ENCODE measurements around the gene METTL5. TPM values are rescaled to one million over a fixed set of nuclear protein-coding genes. Genes with fewer than 3 reads are reported as not detected.
A peak's percentile ranks its signal among the peaks of the same experiment; 100 is the strongest.

Gene METTL5
- polyA plus RNA-seq, 3 donors = 11.1 to 60.8 (median 51.0) TPM

GRCh38 chr2:169808221-169808620 is 16.5 kb downstream of the METTL5 start:
- no peak for TF ChIP-seq CTCF (IDR thresholded peaks at IDR 0.05)
- Histone ChIP-seq H3K4me3 (replicated peaks in 1 of 3; ENCODE audit: low read depth in 2 of 3, low read length in 3 of 3) (no peak overlapping the region), H3K9me3 (replicated peaks in 1 of 2; ENCODE audit: control insufficient read depth in 1 of 2, insufficient read depth in 1 of 2, low read length in 2 of 2) (no peaks in the 10 kb centered on the region), H3K27ac (ENCODE audit: low read depth in 1 of 2, low read length in 2 of 2) (no peak overlapping the region), H2AFZ (ENCODE audit: insufficient read depth, low read depth, low read length, poor library complexity, severe bottlenecking) (no peak overlapping the region), H3K9ac (ENCODE audit: insufficient read depth, low read length, poor library complexity, severe bottlenecking) (no peak overlapping the region), H3K79me2 (ENCODE audit: insufficient read depth, low read length) (peaks cover 12% of the 10 kb centered on the region), H4K20me1 (ENCODE audit: insufficient read depth, low read length) (peaks cover 14% of the 10 kb centered on the region), H3K4me1 (ENCODE audit: control insufficient read depth in 1 of 2, insufficient read depth in 2 of 2, low read length in 2 of 2) (no peaks in the 10 kb centered on the region), H3K4me2 (replicated peaks; ENCODE audit: extremely low read depth, low read length, poor library complexity, severe bottlenecking) (no peak overlapping the region), H3K36me3 (replicated peaks in 1 of 2; ENCODE audit: control insufficient read depth in 1 of 2, insufficient read depth in 2 of 2, low read length in 2 of 2) (peaks cover 80 to 82% of the 10 kb centered on the region in 2 donors), H3K27me3 (ENCODE audit: control insufficient read depth in 2 of 2, insufficient read depth in 2 of 2, low read length in 2 of 2) (no peaks in the 10 kb centered on the region)
- Mint-ChIP-seq H3K9me3 (no peaks in the 10 kb centered on the region), H3K27ac (no peak overlapping the region), H3K36me3 (peaks cover 67 to 84% of the 10 kb centered on the region in 2 donors), H3K27me3 (ENCODE audit: low read depth in 3 of 3) (no peaks in the 10 kb centered on the region), H3K4me3 (no peak overlapping the region), H3K4me1 (no peaks in the 10 kb centered on the region)
- DNase-seq = no peak
- intact Hi-C loops (cut with micrococcal nuclease) = no loop called here
- WGBS (ENCODE audit: insufficient coverage) = 100% methylated on average over 2 of the region's 4 CpGs

GRCh38 chr2:169806586-169806985 is 18.1 kb downstream of the METTL5 start:
- intact Hi-C loops (cut with micrococcal nuclease) = no loop called here
- H3K27me3 Mint-ChIP-seq (ENCODE audit: low read depth in 3 of 3) = no peaks in the 10 kb centered on the region
- Histone ChIP-seq H3K9ac (ENCODE audit: insufficient read depth, low read length, poor library complexity, severe bottlenecking) (no peak overlapping the region), H4K20me1 (ENCODE audit: insufficient read depth, low read length) (peaks cover 23% of the 10 kb centered on the region), H3K27me3 (ENCODE audit: control insufficient read depth in 2 of 2, insufficient read depth in 2 of 2, low read length in 2 of 2) (no peaks in the 10 kb centered on the region), H3K27ac (ENCODE audit: low read depth in 1 of 2, low read length in 2 of 2) (no peak overlapping the region), H3K4me1 (ENCODE audit: control insufficient read depth in 1 of 2, insufficient read depth in 2 of 2, low read length in 2 of 2) (no peaks in the 10 kb centered on the region), H3K79me2 (ENCODE audit: insufficient read depth, low read length) (peaks cover 28% of the 10 kb centered on the region), H3K4me2 (replicated peaks; ENCODE audit: extremely low read depth, low read length, poor library complexity, severe bottlenecking) (no peak overlapping the region), H3K4me3 (replicated peaks in 1 of 3; ENCODE audit: low read depth in 2 of 3, low read length in 3 of 3) (no peak overlapping the region), H3K9me3 (replicated peaks in 1 of 2; ENCODE audit: control insufficient read depth in 1 of 2, insufficient read depth in 1 of 2, low read length in 2 of 2) (no peaks in the 10 kb centered on the region), H3K36me3 (replicated peaks in 1 of 2; ENCODE audit: control insufficient read depth in 1 of 2, insufficient read depth in 2 of 2, low read length in 2 of 2) (peaks cover 76 to 81% of the 10 kb centered on the region in 2 donors), H2AFZ (ENCODE audit: insufficient read depth, low read depth, low read length, poor library complexity, severe bottlenecking) (no peak overlapping the region)
- DNase-seq = no peak
- H3K4me3 Mint-ChIP-seq = no peak overlapping the region
- H3K9me3 Mint-ChIP-seq = no peaks in the 10 kb centered on the region
- peak overlapping the region in 1 of 7 donors; percentile 8 for H3K27ac Mint-ChIP-seq
- peaks cover 2% of the 10 kb centered on the region for H3K4me1 Mint-ChIP-seq
- H3K36me3 Mint-ChIP-seq = peaks cover 70 to 83% of the 10 kb centered on the region in 2 donors
- TF ChIP-seq CTCF (IDR thresholded peaks at IDR 0.05) = no peak

All from CD14-positive monocyte (primary cell).